Ovary (tissue), 9 donors: ENCODE results near the gene PBXIP1. TPM values are rescaled to one million over a fixed set of nuclear protein-coding genes. Genes with fewer than 3 reads are reported as not detected.
A peak's percentile ranks its signal among the peaks of the same experiment; 100 is the strongest.
"Not testable (repeated sequence)": the region's sequence is repeated elsewhere in the genome, so short reads cannot be mapped to it uniquely, and the experiment has no call there.

Experiments used
- DNase-seq, 5 donors: peaks; one replicate each; pipeline ENCODE4 v3.0.0-alpha.2; 2019 to 2020
- H3K27ac ChIP-seq, 2 donors: fragments of 200-600 bp; one replicate each; pipeline versions ENCODE4 v1.5.1 to v1.8.0; 2019 to 2022
- H3K27me3 ChIP-seq: fragments of 200-600 bp; one replicate; pipeline ENCODE4 v1.8.0; 2022
- H3K36me3 ChIP-seq: fragments of 200-600 bp; sonication (generic); one replicate; pipeline ENCODE4 v1.5.1; 2019
- H3K4me1 ChIP-seq: one replicate; pipeline ENCODE4 v1.8.1; 2013; ENCODE audit warnings: mild to moderate bottlenecking, moderate library complexity; ENCODE audit not compliant: insufficient read depth
- H3K4me3 ChIP-seq: fragments of 200-600 bp; sonication (generic); one replicate; pipeline ENCODE4 v1.5.1; 2017
- H3K9me3 ChIP-seq, 2 donors: fragments of 200-600 bp in 1 of 2; sonication (generic) in 1 of 2; one replicate each; pipeline versions ENCODE4 v1.5.1 to v1.8.1; 2013 to 2019; ENCODE audit warnings: mild to moderate bottlenecking in 1 of 2, moderate library complexity in 1 of 2
- EP300 ChIP-seq: sonication (generic); formaldehyde crosslinking; IDR thresholded peaks from one replicate; pipeline ENCODE4 v1.6.1; 2017; ENCODE audit warnings: antibody characterized with exemption
- POLR2A ChIP-seq: fragments of 450-650 bp; IDR thresholded peaks from one replicate; pipeline ENCODE4 v1.6.1; 2017; ENCODE audit warnings: antibody characterized with exemption, mild to moderate bottlenecking, moderate library complexity
- WGBS, 3 donors: extraction: QIAGEN DNeasy Blood & Tissue Kit in 1 of 3; methylation state at CpG; one replicate each; pipeline versions ENCODE4 v1.1.5 to v1.1.7; 2013 to 2017; 5-methylcytosine and 5-hydroxymethylcytosine counted together
- intact Hi-C, 4 donors: fragments of 100-400 bp; cut with DNase I; formaldehyde crosslinking; loops; one replicate each; pipeline versions ENCODE4 v1.11.0 to v1.15.1; 2022 to 2023
- polyA plus RNA-seq, 2 donors: library from polyadenylated mRNA; stranded (reverse); fragments of 200-250 nt in 1 of 2; fragments of 350-450 nt in 1 of 2; fragmentation: Illumina TruSeq in 1 of 2; extraction: RNeasy Lipid Tissue Mini Kit (QIAGEN cat#74804) in 1 of 2; gene quantifications; one replicate each; pipeline ENCODE4 v1.2.3, GENCODE V29; 2013 to 2014
- total RNA-seq, 7 donors: library from RNA; depleted of rRNA in 2 of 7; stranded (reverse); fragments of >200 nt in 2 of 7; fragmentation: NEBNext Ultra II Directional in 3 of 7; extraction: Animal tissue kit (Norgen Biotek cat#: 25700) in 3 of 7; gene quantifications; one replicate each; pipeline versions ENCODE4 v1.1.0 to v1.2.4, GENCODE V29; 2016 to 2023
- TF ChIP-seq, protein P1 (sequence below), 3 donors: fragments of 450-650 bp in 2 of 3; fragments of 200-600 bp in 1 of 3; IDR thresholded peaks; one replicate each; pipeline versions ENCODE4 v1.5.1 to v1.8.0; 2016 to 2022; ENCODE audit warnings: antibody characterized with exemption in 3 of 3, mild to moderate bottlenecking in 1 of 3
- donor health status: DM: no; HTN: no; CAD: no; lungs with moderate emphysema.
- donor health status: DM: no; HTN: no; CAD: no.
- donor health status: Bipolar disorder and iron deficiency.
- donor health status: DM: yes; HTN: yes; CAD: no.
- donor health status: DM: no; HTN: no; CAD: no.
- donor health status: DM: yes; HTN: yes; CAD: no.

Gene PBXIP1
- total and polyA plus RNA-seq, 9 donors: 78.7 to 170 (median 120) TPM

DNA sequence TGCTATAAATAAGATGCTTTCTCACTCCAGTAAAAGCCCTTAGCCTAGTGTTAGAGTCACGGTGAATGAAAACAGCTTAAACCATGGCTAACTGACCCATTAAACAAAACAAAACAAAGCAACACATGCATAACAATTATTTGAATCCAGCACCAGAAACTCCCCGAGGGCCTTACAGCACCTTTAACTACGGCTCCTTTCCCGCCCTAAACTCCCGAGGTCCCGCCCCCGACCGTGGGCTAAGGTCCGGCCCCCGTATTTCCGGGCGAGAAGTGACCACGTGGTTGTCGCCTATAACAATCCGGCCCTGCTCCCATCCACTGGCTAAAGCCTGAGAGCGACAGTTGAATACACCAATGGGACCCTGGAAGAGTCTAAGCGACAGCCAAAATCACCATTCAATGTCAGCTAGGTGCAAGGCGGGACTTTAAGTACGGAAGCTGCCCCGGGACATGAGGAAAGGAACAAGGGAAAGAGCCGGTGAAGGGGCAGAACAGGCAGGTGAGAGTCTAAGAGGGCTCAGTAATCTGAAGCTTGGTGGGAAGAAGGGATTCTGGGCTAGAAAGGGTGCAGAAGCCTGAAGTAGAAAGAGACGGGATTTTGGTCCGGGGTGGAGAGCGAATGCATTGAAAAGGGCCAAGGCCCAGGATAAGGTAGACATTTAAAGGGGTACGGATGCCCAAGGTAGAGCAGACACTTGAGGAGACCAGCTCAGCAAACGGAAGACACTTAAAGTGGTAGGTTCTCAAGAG is 27.2 kb upstream of the PBXIP1 start, which contains the start of gene FLAD1:
FLAD1 (plus strand) TSS at position 448 of the 752 bp plus-strand sequence. CDS start 351 bp downstream, outside the sequence.
- peak; percentile 92 to 98 (median 94) for DNase-seq
- Histone ChIP-seq H3K4me1 (peaks cover 3% of the 10 kb centered on the region), H3K4me3 (peak within 1 kb of the TSS; percentile 50), H3K27me3 (no peaks in the 10 kb centered on the region), H3K27ac (peak within 1 kb of the TSS in 1 of 2 donors; percentile 28), H3K36me3 (no peaks in the 10 kb centered on the region), H3K9me3 (no peaks in the 10 kb centered on the region)
- no peak for TF ChIP-seq EP300
- TF ChIP-seq, protein P1, sequence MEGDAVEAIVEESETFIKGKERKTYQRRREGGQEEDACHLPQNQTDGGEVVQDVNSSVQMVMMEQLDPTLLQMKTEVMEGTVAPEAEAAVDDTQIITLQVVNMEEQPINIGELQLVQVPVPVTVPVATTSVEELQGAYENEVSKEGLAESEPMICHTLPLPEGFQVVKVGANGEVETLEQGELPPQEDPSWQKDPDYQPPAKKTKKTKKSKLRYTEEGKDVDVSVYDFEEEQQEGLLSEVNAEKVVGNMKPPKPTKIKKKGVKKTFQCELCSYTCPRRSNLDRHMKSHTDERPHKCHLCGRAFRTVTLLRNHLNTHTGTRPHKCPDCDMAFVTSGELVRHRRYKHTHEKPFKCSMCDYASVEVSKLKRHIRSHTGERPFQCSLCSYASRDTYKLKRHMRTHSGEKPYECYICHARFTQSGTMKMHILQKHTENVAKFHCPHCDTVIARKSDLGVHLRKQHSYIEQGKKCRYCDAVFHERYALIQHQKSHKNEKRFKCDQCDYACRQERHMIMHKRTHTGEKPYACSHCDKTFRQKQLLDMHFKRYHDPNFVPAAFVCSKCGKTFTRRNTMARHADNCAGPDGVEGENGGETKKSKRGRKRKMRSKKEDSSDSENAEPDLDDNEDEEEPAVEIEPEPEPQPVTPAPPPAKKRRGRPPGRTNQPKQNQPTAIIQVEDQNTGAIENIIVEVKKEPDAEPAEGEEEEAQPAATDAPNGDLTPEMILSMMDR (IDR thresholded peaks at IDR 0.05): no peak
- TF ChIP-seq POLR2A: peak; percentile 27
- intact Hi-C loops: no loop called here
- WGBS, 3 donors: 0% methylated on average over 26 of the region's 26 CpGs

DNA sequence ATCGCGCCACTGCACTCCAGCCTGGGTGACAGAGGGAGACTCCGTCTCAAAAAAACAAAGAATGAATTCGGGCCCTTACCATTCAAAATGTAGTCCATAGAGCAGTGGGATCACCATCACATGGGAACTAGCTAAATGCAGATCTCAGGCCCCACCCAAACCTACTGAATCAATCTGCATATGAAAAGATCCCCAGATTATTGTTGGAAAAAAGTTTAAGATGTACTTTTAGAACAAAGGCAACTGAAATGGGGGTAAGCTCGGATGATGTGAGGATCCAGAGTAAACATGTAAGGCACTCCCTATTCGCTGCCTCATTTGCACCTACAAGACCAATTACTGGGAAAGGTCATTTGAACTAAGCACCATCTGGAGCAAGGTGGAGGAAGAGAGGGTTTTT is 26.4 kb upstream of the PBXIP1 start:
- TF ChIP-seq POLR2A (no peak), EP300 (no peak)
- TF ChIP-seq, protein P1 (IDR thresholded peaks at IDR 0.05): no peak
- Histone ChIP-seq H3K9me3 (no peaks in the 10 kb centered on the region), H3K27me3 (no peaks in the 10 kb centered on the region), H3K4me3 (no peak overlapping the region), H3K4me1 (peaks cover 3% of the 10 kb centered on the region), H3K27ac (no peak overlapping the region), H3K36me3 (no peaks in the 10 kb centered on the region)
- 61 to 68% (median 62%) methylated on average over 6 of the region's 6 CpGs for WGBS, 3 donors
- no peak for DNase-seq
- intact Hi-C loops: no loop called here

DNA sequence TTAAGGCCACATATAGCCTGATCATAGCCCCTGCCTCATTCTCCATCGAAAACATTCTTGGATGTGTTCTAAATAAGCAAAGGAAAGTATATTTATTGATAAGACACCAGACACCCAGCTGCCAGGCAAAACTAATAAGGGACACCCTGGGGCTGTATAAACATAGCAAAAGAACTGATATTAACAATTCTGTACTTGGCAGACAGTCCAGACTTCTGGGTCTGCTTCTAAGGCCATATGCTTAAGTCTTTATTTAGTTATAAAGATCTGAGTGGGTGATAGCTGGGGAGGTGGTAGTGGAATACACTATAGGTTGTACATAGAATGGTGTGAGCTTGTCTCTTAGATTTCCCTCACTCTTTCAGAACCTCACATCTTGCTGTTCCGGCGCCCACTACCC is 22.5 kb upstream of the PBXIP1 start:
- no peak overlapping the region for H3K27ac ChIP-seq
- DNase-seq: no peak
- intact Hi-C loops: no loop called here
- no peaks in the 10 kb centered on the region for H3K9me3 ChIP-seq
- H3K4me3 ChIP-seq: no peak overlapping the region
- WGBS, 3 donors: 88 to 94% (median 89%) methylated on average over 3 of the region's 3 CpGs
- H3K36me3 ChIP-seq: no peaks in the 10 kb centered on the region
- TF ChIP-seq EP300: no peak
- TF ChIP-seq, protein P1 (IDR thresholded peaks at IDR 0.05): no peak
- TF ChIP-seq POLR2A: no peak
- H3K27me3 ChIP-seq: no peaks in the 10 kb centered on the region
- H3K4me1 ChIP-seq: peaks cover 2% of the 10 kb centered on the region

DNA sequence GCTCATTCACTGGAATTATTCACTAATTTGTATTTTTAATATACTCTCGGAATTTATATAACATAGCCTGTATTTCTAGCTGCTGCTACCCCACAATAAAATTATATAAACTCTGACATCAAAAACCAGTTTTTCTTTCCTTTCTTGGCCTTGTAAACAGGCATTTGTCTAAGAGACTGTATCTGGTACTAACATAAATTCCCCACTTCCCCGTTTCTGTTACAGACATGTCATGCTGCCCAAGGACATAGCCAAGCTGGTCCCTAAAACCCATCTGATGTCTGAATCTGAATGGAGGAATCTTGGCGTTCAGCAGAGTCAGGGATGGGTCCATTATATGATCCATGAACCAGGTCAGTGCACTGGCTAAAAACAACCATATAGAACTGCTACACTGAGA is 21.9 kb upstream of the PBXIP1 start:
- H3K36me3 ChIP-seq, H3K9me3 ChIP-seq, H3K27me3 ChIP-seq, H3K4me1 ChIP-seq, intact Hi-C loops, H3K27ac ChIP-seq, H3K4me3 ChIP-seq, DNase-seq: not testable (repeated sequence)
- 68 to 74% (median 69%) methylated on average over 3 of the region's 3 CpGs for WGBS, 3 donors

DNA sequence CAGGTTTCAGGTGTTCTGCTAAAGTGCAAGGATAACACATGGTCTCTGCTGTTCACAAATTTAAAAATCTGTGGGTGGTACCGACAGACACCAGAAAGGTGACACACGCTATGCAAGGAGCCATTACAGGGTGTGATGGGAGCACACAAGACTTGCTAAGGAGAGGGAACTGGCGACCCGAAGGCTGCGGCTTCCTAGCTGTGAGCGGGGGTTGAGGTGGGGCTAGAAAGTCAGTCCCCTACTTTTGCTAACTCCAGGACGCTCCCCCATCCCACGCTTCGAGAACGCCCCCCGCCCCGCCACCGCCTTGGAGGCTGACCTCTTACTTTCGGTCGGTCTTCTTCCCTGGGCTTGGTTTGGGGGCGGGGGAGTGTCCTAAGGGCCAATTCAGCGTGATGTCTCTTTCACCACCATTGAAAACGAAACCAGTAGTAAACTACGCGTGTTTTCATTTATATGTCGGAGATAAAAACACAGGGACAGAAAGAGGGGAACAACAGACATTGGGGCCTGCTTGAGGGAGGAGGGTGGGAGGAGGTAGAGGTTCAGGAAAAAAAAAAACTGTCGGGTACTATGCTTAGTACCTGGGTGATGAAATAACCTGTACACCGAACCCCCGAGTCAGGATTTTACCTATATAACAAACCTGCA is 19.6 kb upstream of the PBXIP1 start:
- Histone ChIP-seq H3K27me3 (no peaks in the 10 kb centered on the region), H3K27ac (peak overlapping the region; percentile 55 to 98), H3K4me1 (peaks cover 8% of the 10 kb centered on the region), H3K36me3 (no peaks in the 10 kb centered on the region), H3K4me3 (peak overlapping the region; percentile 55), H3K9me3 (no peaks in the 10 kb centered on the region)
- TF ChIP-seq POLR2A (no peak), EP300 (no peak)
- TF ChIP-seq, protein P1 (IDR thresholded peaks at IDR 0.05): no peak
- WGBS, 3 donors: 0 to 1% (median 0%) methylated on average over 24 of the region's 24 CpGs
- intact Hi-C loops: loop anchor here in 1 of 4 donors (2.0 kb wide), 1 partner anchor 25 kb away; no protein-coding TSS in a partner anchor
- DNase-seq: peak; percentile 63 to 78 (median 77)
